Heart left ventricle (tissue), 16 donors: Measurements from ENCODE around the gene WDR6. TPM values are rescaled to one million over a fixed set of nuclear protein-coding genes. Genes with fewer than 3 reads are reported as not detected.

Experiments used
- ATAC-seq, 4 donors: fragments of 200-7000 bp; cut with Tn5 transposase; one replicate each; pipeline ENCODE4 v1.9.1; 2020 to 2022; ENCODE audit warnings: moderate library complexity in 4 of 4, mild to moderate bottlenecking in 3 of 4, moderate number of reproducible peaks in 1 of 4
- DNase-seq, 5 donors: peaks; one replicate each; pipeline ENCODE4 v3.0.0-alpha.2; 2020
- H3K27ac ChIP-seq, 12 donors: fragments of 200-600 bp; sonication (generic) in 4 of 12; one replicate each; pipeline versions ENCODE4 v1.5.0 to v1.8.0; 2016 to 2022; ENCODE audit warnings: mild to moderate bottlenecking in 2 of 12
- H3K27me3 ChIP-seq, 9 donors: fragments of 200-600 bp; sonication (generic) in 2 of 9; one replicate each; pipeline versions ENCODE4 v1.5.1 to v1.8.0; 2016 to 2022; ENCODE audit warnings: mild to moderate bottlenecking in 3 of 9
- H3K36me3 ChIP-seq, 9 donors: fragments of 200-600 bp; sonication (generic) in 2 of 9; one replicate each; pipeline versions ENCODE4 v1.5.0 to v1.8.0; 2018 to 2022; ENCODE audit warnings: mild to moderate bottlenecking in 2 of 9
- H3K4me1 ChIP-seq, 12 donors: fragments of 200-600 bp; sonication (generic) in 4 of 12; one replicate each; pipeline versions ENCODE4 v1.5.0 to v1.8.0; 2016 to 2022; ENCODE audit warnings: mild to moderate bottlenecking in 3 of 12
- H3K4me3 ChIP-seq, 12 donors: fragments of 200-600 bp; sonication (generic) in 4 of 12; one replicate each; pipeline versions ENCODE4 v1.5.0 to v1.8.0; 2017 to 2022; ENCODE audit warnings: mild to moderate bottlenecking in 9 of 12, moderate library complexity in 4 of 12
- H3K9me3 ChIP-seq, 12 donors: fragments of 200-600 bp; sonication (generic) in 4 of 12; one replicate each; pipeline versions ENCODE4 v1.5.0 to v1.8.0; 2016 to 2022; ENCODE audit warnings: mild to moderate bottlenecking in 1 of 12
- POLR2A ChIP-seq, 2 donors: fragments of 450-650 bp; IDR thresholded peaks; one replicate each; pipeline ENCODE4 v1.6.1; 2017; ENCODE audit warnings: antibody characterized with exemption in 2 of 2, mild to moderate bottlenecking in 2 of 2, moderate library complexity in 2 of 2
- WGBS, 4 donors: extraction: QIAGEN DNeasy Blood & Tissue Kit in 2 of 4; methylation state at CpG; one replicate each; pipeline versions ENCODE4 v1.1.5 to v1.1.7; 2013 to 2018; 5-methylcytosine and 5-hydroxymethylcytosine counted together
- intact Hi-C, 10 donors: fragments of 100-400 bp; cut with DNase I; formaldehyde crosslinking; loops; one replicate each; pipeline versions ENCODE4 v1.11.1 to v1.14.2; 2022
- polyA plus RNA-seq, 2 donors: library from polyadenylated mRNA; stranded (reverse); fragments of 200-250 nt; gene quantifications; one replicate each; pipeline ENCODE4 v1.2.3, GENCODE V29; 2013
- total RNA-seq, 9 donors: library from RNA; depleted of rRNA in 2 of 9; stranded (reverse); fragments of >200 nt in 2 of 9; fragmentation: NEBNext Ultra II Directional in 3 of 9; extraction: Animal tissue kit (Norgen Biotek cat#: 25700) in 3 of 9; gene quantifications; one replicate each; pipeline versions ENCODE4 v1.1.0 to v1.2.4, GENCODE V29; 2016 to 2023
- TF ChIP-seq, protein P1 (sequence below), 12 donors: fragments of 200-600 bp; sonication (generic) in 4 of 12; IDR thresholded peaks; one replicate each; pipeline versions ENCODE4 v1.5.0 to v1.8.0; 2018 to 2022; ENCODE audit warnings: antibody characterized with exemption in 12 of 12, mild to moderate bottlenecking in 5 of 12
- donor health status: ischemic (EF 13 %, LVEDD 7.1; RV severe dilation, severe dysfunction).
- donor health status: healthy with polysubstance abuse.
- donor health status: DM: no; HTN: yes; CAD: no.
- donor health status: DM: no; HTN: no; CAD: no.
- donor health status: ischemic (EF 25% LVEDD 6.9; RV normal size, moderate dysfunction).
- donor health status: ischemic (EF 25% LVEDD 5.7; RV mildly dilated, moderate dysfunction).
- donor health status: healthy.
- donor health status: DM: yes; HTN: yes; CAD: no.
- donor health status: ischemic (EF 35%, LVEDD 5.7; RV mildly dilated, moderate dysfunction).
- donor health status: nonischemic (EF 11% LVEDD 7.7; RV severe dilation, severe dysfunction).
- donor health status: DM: yes; HTN: yes; CAD: no.
- donor health status: PGD.
- donor health status: ischemic (EF 29% LVEDD 5.4; RV normal size, mild dysfunction).
- donor health status: nonischemic (EF 23%, LVEDD 6.1; RV moderate dilation, normal function).

The WDR6 gene
- total and polyA plus RNA-seq, 11 donors, result 56.2 to 91.2 (median 77.9) TPM

GRCh38 chr3:48970586-48970985 lies 36.6 kb upstream of the WDR6 start:
- no peaks in the 10 kb centered on the region for H3K4me1 ChIP-seq
- no peak for TF ChIP-seq POLR2A (IDR thresholded peaks at IDR 0.05)
- TF ChIP-seq, protein P1, sequence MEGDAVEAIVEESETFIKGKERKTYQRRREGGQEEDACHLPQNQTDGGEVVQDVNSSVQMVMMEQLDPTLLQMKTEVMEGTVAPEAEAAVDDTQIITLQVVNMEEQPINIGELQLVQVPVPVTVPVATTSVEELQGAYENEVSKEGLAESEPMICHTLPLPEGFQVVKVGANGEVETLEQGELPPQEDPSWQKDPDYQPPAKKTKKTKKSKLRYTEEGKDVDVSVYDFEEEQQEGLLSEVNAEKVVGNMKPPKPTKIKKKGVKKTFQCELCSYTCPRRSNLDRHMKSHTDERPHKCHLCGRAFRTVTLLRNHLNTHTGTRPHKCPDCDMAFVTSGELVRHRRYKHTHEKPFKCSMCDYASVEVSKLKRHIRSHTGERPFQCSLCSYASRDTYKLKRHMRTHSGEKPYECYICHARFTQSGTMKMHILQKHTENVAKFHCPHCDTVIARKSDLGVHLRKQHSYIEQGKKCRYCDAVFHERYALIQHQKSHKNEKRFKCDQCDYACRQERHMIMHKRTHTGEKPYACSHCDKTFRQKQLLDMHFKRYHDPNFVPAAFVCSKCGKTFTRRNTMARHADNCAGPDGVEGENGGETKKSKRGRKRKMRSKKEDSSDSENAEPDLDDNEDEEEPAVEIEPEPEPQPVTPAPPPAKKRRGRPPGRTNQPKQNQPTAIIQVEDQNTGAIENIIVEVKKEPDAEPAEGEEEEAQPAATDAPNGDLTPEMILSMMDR (IDR thresholded peaks at IDR 0.05), result no peak
- no peak for ATAC-seq
- H3K27ac ChIP-seq, result no peak overlapping the region
- 93 to 96% (median 95%) methylated on average over 6 of the region's 6 CpGs for WGBS, 4 donors
- no peaks in the 10 kb centered on the region for H3K27me3 ChIP-seq
- no peak for DNase-seq
- no peak overlapping the region for H3K4me3 ChIP-seq
- peaks cover 8 to 100% (median 98%) of the 10 kb centered on the region in 9 donors for H3K36me3 ChIP-seq
- intact Hi-C loops, result no loop called here
- no peaks in the 10 kb centered on the region for H3K9me3 ChIP-seq

DNA sequence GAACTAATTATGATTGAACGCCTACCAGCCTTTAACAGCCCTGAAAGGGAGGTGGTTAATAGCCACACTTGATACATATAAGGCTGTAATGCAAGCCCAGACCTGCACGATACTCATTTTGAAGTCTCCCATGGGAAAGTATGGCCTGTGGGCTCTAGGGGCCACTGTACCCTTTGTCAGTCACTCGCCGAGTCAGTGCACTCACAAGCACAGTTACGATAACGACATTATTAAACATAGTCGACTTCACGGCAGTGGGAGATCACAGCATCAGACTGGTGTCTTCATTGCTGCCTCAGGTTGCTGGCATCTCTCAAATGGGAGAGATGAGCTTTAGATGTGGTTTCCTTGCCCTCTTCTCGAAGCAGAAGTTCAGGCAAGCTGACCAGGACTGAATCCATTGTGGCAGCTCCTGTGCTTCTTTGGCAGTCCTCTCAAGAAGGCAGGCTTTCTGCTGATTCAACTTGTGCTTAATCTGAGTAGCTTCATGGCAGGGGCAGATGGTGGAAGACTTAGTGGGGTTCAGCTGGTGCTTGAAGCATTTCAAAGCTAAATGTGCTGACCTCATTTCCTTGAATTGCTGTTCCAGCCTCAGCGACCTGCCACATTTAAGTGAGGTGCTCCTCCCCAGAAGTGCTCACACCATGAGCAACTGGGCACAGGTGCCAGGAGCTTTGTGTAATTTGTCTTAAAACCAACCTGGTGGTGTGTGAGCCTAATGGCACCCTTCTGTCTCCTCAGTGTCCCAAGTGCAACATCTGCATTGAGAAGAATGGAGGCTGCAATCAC lies 32.9 kb upstream of the WDR6 start:
- intact Hi-C loops, result no loop called here
- Histone ChIP-seq H3K4me1 (no peaks in the 10 kb centered on the region), H3K27me3 (no peaks in the 10 kb centered on the region), H3K27ac (no peak overlapping the region), H3K4me3 (no peak overlapping the region), H3K36me3 (peaks cover 8 to 99% (median 98%) of the 10 kb centered on the region in 9 donors), H3K9me3 (no peaks in the 10 kb centered on the region)
- DNase-seq (no peak), ATAC-seq (no peak)
- TF ChIP-seq POLR2A (IDR thresholded peaks at IDR 0.05), result no peak
- TF ChIP-seq, protein P1 (IDR thresholded peaks at IDR 0.05), result no peak
- 87 to 92% (median 91%) methylated on average over 10 of the region's 10 CpGs for WGBS, 4 donors

- TF ChIP-seq POLR2A (IDR thresholded peaks at IDR 0.05), result no peak
- TF ChIP-seq, protein P1 (IDR thresholded peaks at IDR 0.05), result no peak
- H3K4me3 ChIP-seq, result no peak overlapping the region
- 73 to 93% (median 91%) methylated on average over 3 of the region's 3 CpGs for WGBS, 4 donors
- DNase-seq, result no peak
- H3K27ac ChIP-seq, result no peak overlapping the region
- intact Hi-C loops, result no loop called here
- no peak for ATAC-seq
- H3K9me3 ChIP-seq, result no peaks in the 10 kb centered on the region
- no peaks in the 10 kb centered on the region for H3K27me3 ChIP-seq
- H3K36me3 ChIP-seq, result peaks cover 6 to 99% (median 98%) of the 10 kb centered on the region in 9 donors
- H3K4me1 ChIP-seq, result peaks cover 0 to 8% (median 0%) of the 10 kb centered on the region in 12 donors
Measured at GRCh38 chr3:48979451-48979850, 27.7 kb upstream of the WDR6 start.

GRCh38 chr3:48980295-48980694 lies 26.9 kb upstream of the WDR6 start:
- TF ChIP-seq, protein P1 (IDR thresholded peaks at IDR 0.05), result no peak
- TF ChIP-seq POLR2A (IDR thresholded peaks at IDR 0.05), result no peak

More at GRCh38 chr3:48980295-48980694, 26.9 kb upstream of the WDR6 start:
- H3K4me1 ChIP-seq, result peaks cover 0 to 8% (median 0%) of the 10 kb centered on the region in 12 donors
- ATAC-seq, result peak in 3 of 4 donors; percentile 29 to 53 (median 46)
- H3K9me3 ChIP-seq, result no peaks in the 10 kb centered on the region
- no peaks in the 10 kb centered on the region for H3K27me3 ChIP-seq
- peaks cover 2 to 99% (median 97%) of the 10 kb centered on the region in 9 donors for H3K36me3 ChIP-seq
- DNase-seq, result no peak
- H3K4me3 ChIP-seq, result no peak overlapping the region
- H3K27ac ChIP-seq, result no peak overlapping the region
- WGBS, 4 donors, result 41 to 66% (median 47%) methylated on average over 4 of the region's 4 CpGs
- intact Hi-C loops, result loop anchor here in 3 of 10 donors (10.0 kb wide), 2 partner anchors 115 to 465 kb away; partner anchors contain the start of gene QRICH1 (in 1 of the 3)
